Small intestine (tissue), 7 donors: ENCODE measurements around the gene COA8. TPM values are rescaled to one million over a fixed set of nuclear protein-coding genes. Genes with fewer than 3 reads are reported as not detected.

Experiments
- DNase-seq, 2 donors: peaks; one replicate each; pipeline versions ENCODE4 v3.0.0 to v3.0.0-alpha.2; 2013
- FAIRE-seq: peaks from 2 replicates; lab custom pipeline; 2012; peaks lifted over from hg19 to GRCh38; lab: Jason Lieb, UNC
- H3K27ac ChIP-seq, 3 donors: one replicate each; pipeline ENCODE4 v1.5.1; 2013; ENCODE audit warnings: low read length in 2 of 3, mild to moderate bottlenecking in 2 of 3, control low read depth in 1 of 3, inconsistent platforms in 1 of 3, low read depth in 1 of 3, moderate library complexity in 1 of 3
- H3K27me3 ChIP-seq, 3 donors: one replicate each; pipeline ENCODE4 v1.6.1; 2013; ENCODE audit warnings: low read length in 3 of 3, inconsistent platforms in 1 of 3; ENCODE audit not compliant: control insufficient read depth in 3 of 3, insufficient read depth in 3 of 3
- H3K36me3 ChIP-seq, 3 donors: one replicate each; pipeline ENCODE4 v1.6.1; 2013; ENCODE audit warnings: low read length in 3 of 3, inconsistent platforms in 1 of 3, low read depth in 1 of 3, mild to moderate bottlenecking in 1 of 3, moderate library complexity in 1 of 3; ENCODE audit not compliant: control insufficient read depth in 3 of 3, insufficient read depth in 2 of 3
- H3K4me1 ChIP-seq, 3 donors: one replicate each; pipeline ENCODE4 v1.6.1; 2013; ENCODE audit warnings: low read length in 2 of 3, inconsistent platforms in 1 of 3, low read depth in 1 of 3, mild to moderate bottlenecking in 1 of 3, moderate library complexity in 1 of 3; ENCODE audit not compliant: control insufficient read depth in 3 of 3, insufficient read depth in 2 of 3
- H3K4me3 ChIP-seq, 3 donors: one replicate each; pipeline ENCODE4 v1.5.1; 2013; ENCODE audit warnings: low read length in 3 of 3, control low read depth in 1 of 3, inconsistent platforms in 1 of 3, low read depth in 1 of 3, mild to moderate bottlenecking in 1 of 3, moderate library complexity in 1 of 3
- H3K9me3 ChIP-seq, 2 donors: one replicate each; pipeline ENCODE4 v1.6.1; 2013; ENCODE audit warnings: low read depth in 1 of 2, low read length in 1 of 2; ENCODE audit not compliant: control insufficient read depth in 2 of 2, insufficient read depth in 1 of 2
- WGBS, 3 donors: extraction: QIAGEN DNeasy Blood & Tissue Kit; methylation state at CpG; one replicate each; pipeline ENCODE4 v1.1.7; 2013; 5-methylcytosine and 5-hydroxymethylcytosine counted together
- polyA plus RNA-seq, 4 donors: library from polyadenylated mRNA; stranded (reverse) in 3 of 4; unstranded in 1 of 4; fragments of 200-250 nt in 3 of 4; fragments of 120-200 nt in 1 of 4; gene quantifications; one replicate each; pipeline versions ENCODE4 v1.2.1 to v1.2.3, GENCODE V29; 2013
- donor health status: healthy with polysubstance abuse.
- donor health status: control.
- donor health status: control.
- donor health status: Bipolar disorder and iron deficiency.
- donor health status: healthy.

COA8 gene
- polyA plus RNA-seq, 4 donors = 33.0 to 68.7 (median 50.2) TPM

GRCh38 chr14:103519043-103519836, 43.5 kb upstream of the COA8 start:
- DNase-seq = peak in 1 of 2 donors; percentile 28
- peak overlapping the region in 1 of 3 donors; percentile 78 for H3K4me3 ChIP-seq

DNA sequence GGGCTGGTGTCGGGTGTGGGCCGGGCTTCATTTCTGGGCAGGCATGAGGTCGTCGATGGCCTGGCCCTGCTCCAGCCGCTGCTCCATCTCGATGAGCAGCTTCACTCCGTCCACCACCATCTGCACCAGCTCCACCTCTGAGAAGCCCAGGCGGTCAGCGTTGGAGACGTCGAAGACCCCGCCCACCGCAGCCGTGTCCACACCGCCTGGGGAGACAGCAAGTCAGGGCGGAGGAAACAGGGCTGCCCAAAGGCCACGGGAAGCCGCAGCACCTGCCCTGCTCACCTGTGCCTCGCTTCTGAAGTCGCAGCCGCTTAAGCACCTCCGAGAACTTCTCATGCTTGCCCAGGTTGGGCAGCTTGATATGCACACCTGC, 42.9 kb upstream of the COA8 start:
- 47 to 72% (median 63%) methylated on average over 22 of the region's 22 CpGs for WGBS, 3 donors
- peaks cover 0 to 38% (median 0%) of the 10 kb centered on the region in 3 donors for H3K36me3 ChIP-seq
- FAIRE-seq = no peak
- peaks cover 0 to 4% (median 3%) of the 10 kb centered on the region in 3 donors for H3K27me3 ChIP-seq
- no peak for DNase-seq
- H3K4me3 ChIP-seq = peak overlapping the region in 1 of 3 donors; percentile 78
- H3K9me3 ChIP-seq = no peaks in the 10 kb centered on the region
- H3K4me1 ChIP-seq = peaks cover 0 to 51% (median 2%) of the 10 kb centered on the region in 3 donors
- peak overlapping the region in 1 of 3 donors; percentile 78 for H3K27ac ChIP-seq

More at GRCh38 chr14:103519043-103519836, 43.5 kb upstream of the COA8 start:
- H3K36me3 ChIP-seq = peaks cover 0 to 38% (median 0%) of the 10 kb centered on the region in 3 donors
- WGBS, 3 donors = 44 to 54% (median 46%) methylated on average over 13 of the region's 13 CpGs
- peak overlapping the region in 1 of 3 donors; percentile 78 for H3K27ac ChIP-seq
- no peak for FAIRE-seq
- peaks cover 0 to 4% (median 3%) of the 10 kb centered on the region in 3 donors for H3K27me3 ChIP-seq
- H3K9me3 ChIP-seq = no peaks in the 10 kb centered on the region
- peaks cover 0 to 45% (median 2%) of the 10 kb centered on the region in 3 donors for H3K4me1 ChIP-seq

DNA sequence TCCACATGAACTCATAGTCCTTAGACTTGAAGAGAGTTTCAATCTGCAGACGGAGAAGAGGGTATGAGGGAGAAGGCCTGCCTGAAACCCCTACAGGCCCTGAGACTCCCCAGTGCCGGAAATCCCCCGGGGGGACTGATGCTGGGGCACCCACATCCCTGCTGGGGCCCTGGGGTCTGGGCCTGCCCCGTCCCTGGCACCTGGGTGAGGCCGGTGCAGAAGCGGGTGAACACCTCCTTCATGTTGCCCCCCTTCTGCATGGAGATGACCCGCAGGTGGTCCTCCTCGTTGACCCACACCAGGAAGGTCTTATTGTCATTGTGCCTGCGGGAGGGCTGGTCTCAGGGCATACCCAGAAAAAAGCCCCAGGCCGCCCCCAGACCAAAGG, 42.5 kb upstream of the COA8 start:
- no peaks in the 10 kb centered on the region for H3K9me3 ChIP-seq
- 26 to 58% (median 42%) methylated on average over 10 of the region's 10 CpGs for WGBS, 3 donors
- H3K4me1 ChIP-seq = peaks cover 0 to 55% (median 2%) of the 10 kb centered on the region in 3 donors
- H3K27ac ChIP-seq = peak overlapping the region in 2 of 3 donors; percentile 65 to 78
- FAIRE-seq = no peak
- peaks cover 0 to 4% (median 3%) of the 10 kb centered on the region in 3 donors for H3K27me3 ChIP-seq
- DNase-seq = no peak
- peaks cover 0 to 35% (median 0%) of the 10 kb centered on the region in 3 donors for H3K36me3 ChIP-seq
- peak overlapping the region in 2 of 3 donors; percentile 69 to 78 for H3K4me3 ChIP-seq

GRCh38 chr14:103520657-103521437, 41.9 kb upstream of the COA8 start:
- H3K27me3 ChIP-seq = peaks cover 0 to 4% (median 3%) of the 10 kb centered on the region in 3 donors
- no peak for FAIRE-seq
- H3K36me3 ChIP-seq = peaks cover 0 to 35% (median 0%) of the 10 kb centered on the region in 3 donors
- WGBS, 3 donors = 0 to 3% (median 0%) methylated on average over 48 to 66 of the region's 66 CpGs
- peak overlapping the region in 2 of 3 donors; percentile 65 to 78 for H3K27ac ChIP-seq
- H3K4me1 ChIP-seq = peaks cover 0 to 61% (median 2%) of the 10 kb centered on the region in 3 donors
- H3K9me3 ChIP-seq = no peaks in the 10 kb centered on the region
- peak overlapping the region; percentile 59 to 78 (median 69) for H3K4me3 ChIP-seq
- DNase-seq = peak; percentile 64 to 90

DNA sequence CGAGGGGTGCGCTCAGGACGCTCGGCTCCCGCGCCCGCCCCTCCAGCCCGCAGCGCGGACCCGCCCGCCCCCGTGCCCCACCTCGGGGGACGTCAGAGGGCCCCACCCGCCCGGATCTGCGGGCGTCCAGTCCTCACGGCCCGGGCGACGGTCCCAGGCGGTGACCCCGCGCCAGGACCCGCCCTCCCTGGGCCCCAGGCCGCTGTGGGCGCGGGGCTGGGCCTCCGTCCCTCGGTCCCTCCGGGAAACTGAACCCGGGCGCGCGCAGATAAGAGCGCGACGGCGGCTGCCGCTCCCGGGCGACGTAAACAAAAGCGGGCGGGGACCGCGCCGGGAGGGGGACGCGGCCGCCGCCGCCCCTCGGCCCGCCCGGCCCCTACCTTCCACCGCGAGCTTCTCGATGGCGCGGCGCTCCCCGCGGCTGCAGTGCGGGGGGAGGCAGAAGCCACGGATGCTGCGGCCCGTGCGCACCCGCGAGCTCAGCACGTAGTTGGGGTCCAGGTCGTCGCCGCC, 41.3 kb upstream of the COA8 start:
- peak overlapping the region in 2 of 3 donors; percentile 65 to 78 for H3K27ac ChIP-seq
- DNase-seq = peak in 1 of 2 donors; percentile 81
- 1% methylated on average over 33 to 77 of the region's 77 CpGs for WGBS, 3 donors
- peaks cover 0 to 41% (median 0%) of the 10 kb centered on the region in 3 donors for H3K36me3 ChIP-seq
- no peak for FAIRE-seq
- peaks cover 0 to 4% (median 3%) of the 10 kb centered on the region in 3 donors for H3K27me3 ChIP-seq
- H3K9me3 ChIP-seq = no peaks in the 10 kb centered on the region
- H3K4me3 ChIP-seq = peak overlapping the region; percentile 59 to 78 (median 69)
- peaks cover 0 to 68% (median 2%) of the 10 kb centered on the region in 3 donors for H3K4me1 ChIP-seq

DNA sequence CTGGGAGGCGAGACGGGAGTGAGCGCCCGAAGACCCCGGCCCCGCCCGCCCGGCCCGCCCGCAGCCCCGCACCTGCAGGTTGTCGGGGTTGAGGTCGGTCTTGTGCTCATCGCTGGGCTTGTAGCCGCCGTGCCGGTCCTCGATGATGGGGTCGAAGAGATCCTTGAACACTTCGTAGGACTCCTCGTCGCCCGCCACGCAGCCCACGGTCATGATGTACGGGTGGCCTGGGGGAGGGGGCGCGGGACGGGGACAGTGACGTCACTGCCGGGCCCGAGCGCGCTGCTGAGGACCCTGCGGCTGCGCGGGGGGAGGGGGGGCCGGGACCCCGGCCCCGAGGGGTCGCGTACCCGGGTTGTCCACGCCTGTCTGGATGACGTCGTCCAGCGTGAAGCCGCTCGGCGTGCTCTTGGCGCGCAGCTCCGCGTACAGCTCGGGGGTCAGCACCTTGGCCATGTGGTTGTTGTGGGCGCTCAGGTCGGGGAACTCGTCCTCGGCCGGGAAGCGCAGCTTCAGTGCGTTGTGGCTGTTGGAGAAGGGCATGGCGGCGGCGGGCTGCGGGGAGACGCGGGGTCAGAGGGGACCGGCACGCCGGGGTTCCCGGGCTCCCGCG, 40.7 kb upstream of the COA8 start:
- H3K4me1 ChIP-seq = peaks cover 0 to 73% (median 2%) of the 10 kb centered on the region in 3 donors
- peaks cover 0 to 4% (median 3%) of the 10 kb centered on the region in 3 donors for H3K27me3 ChIP-seq
- H3K4me3 ChIP-seq = peak overlapping the region; percentile 59 to 78 (median 69)
- peak overlapping the region in 1 of 3 donors; percentile 75 for H3K27ac ChIP-seq
- WGBS, 3 donors = 1% methylated on average over 38 to 74 of the region's 74 CpGs
- no peaks in the 10 kb centered on the region for H3K9me3 ChIP-seq
- DNase-seq = peak in 1 of 2 donors; percentile 59
- FAIRE-seq = no peak
- H3K36me3 ChIP-seq = peaks cover 0 to 43% (median 0%) of the 10 kb centered on the region in 3 donors

DNA sequence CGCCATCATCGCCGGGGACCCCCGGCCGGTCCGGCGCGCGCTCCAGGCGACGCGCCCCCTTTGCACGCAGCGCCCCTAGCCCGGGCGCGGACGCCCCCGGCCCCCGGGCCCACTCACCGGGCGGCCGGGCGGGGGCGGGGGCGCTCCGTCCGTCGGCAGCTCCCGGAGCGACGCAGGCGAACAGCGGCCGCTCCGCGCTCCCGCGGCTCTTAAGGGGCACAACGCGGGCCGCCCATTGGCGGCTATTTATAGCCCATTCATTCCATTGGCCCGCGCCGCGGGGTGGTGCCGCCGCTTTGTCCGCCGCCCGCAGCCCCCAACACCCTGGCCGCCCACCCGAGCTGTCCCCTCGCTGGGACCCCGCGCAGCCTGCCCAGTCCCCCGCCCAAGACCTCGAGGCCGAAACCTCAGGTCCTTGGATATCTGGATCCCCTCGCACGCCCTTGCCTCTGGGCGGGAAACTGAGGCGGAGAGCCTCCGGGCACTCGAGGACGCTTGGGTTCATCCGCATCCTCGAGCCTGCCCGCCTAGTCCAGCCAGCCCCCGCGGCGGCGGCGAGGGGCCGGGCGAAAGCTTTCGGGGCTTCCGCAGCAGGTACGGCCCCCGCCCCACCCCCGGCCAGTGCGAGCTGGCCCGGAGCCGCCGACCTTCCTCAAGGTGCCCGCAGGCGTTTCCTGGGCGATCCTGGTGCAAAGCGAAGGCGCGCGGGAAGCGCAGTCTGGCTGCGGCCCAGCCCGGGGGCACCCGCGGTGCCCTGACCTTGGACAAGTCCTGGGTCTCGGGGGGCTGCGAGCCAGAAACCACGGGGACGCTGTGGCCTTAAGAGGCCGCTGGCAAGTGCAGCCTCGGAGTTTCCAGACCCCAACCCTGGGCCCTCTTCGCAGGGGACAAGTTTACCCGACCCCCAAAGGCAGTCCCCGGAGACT, 39.8 kb upstream of the COA8 start, which contains the start of gene CKB:
TSS of gene CKB (minus strand) at position 182 of the 926 bp plus-strand sequence. CDS start 337 bp downstream, outside the sequence.
- H3K27ac ChIP-seq = peak within 1 kb of the TSS in 1 of 3 donors; percentile 93
- H3K36me3 ChIP-seq = peaks cover 0 to 41% (median 0%) of the 10 kb centered on the region in 3 donors
- 6 to 16% (median 9%) methylated on average over 67 to 107 of the region's 107 CpGs for WGBS, 3 donors
- no peaks in the 10 kb centered on the region for H3K9me3 ChIP-seq
- peaks cover 0 to 4% (median 3%) of the 10 kb centered on the region in 3 donors for H3K27me3 ChIP-seq
- FAIRE-seq (no peak), DNase-seq (peak in 1 of 2 donors; percentile 84)
- H3K4me3 ChIP-seq = peak within 1 kb of the TSS; percentile 59 to 78 (median 69)
- peaks cover 0 to 78% (median 2%) of the 10 kb centered on the region in 3 donors for H3K4me1 ChIP-seq
